Stimulated activated CD8-positive, alpha-beta memory T cell treated with anti-CD3 and anti-CD28 coated beads, Interleukin-7, amount 100 ng/mL, for 24 hours (primary cell): ENCODE measurements around the gene COG7.

ENCODE experiments used
- DNase-seq: peaks from one replicate; pipeline ENCODE4 v3.0.0-alpha.2; 2020; ENCODE audit warnings: low read depth

The COG7 gene

GRCh38 chr16:23357761-23358290 lies 95.2 kb downstream of the COG7 start:
- no peak for DNase-seq

DNA sequence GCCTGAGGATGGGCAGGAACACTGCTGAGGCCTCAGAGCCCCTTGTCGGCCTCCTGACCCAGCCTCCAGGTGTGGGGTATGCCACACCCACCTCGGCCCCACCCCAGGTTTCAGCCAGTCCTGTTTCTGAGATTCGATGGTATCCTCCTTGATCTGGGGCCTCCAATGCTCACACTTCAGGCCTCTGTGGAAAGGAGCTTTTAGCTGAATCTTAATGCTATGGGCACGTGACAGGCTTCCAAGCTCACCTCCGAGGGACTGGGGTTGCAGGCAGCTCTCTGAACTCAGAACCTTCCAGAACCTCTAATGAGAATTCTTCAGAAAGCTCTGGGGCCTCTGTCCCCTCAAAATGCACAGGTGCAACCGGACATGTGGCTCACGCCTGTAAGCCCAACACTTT lies 96.0 kb downstream of the COG7 start:
- no peak for DNase-seq

- DNase-seq: no peak
Measured at GRCh38 chr16:23355106-23355670, 97.8 kb downstream of the COG7 start.

- no peak for DNase-seq
Measured at GRCh38 chr16:23354246-23354645, 98.7 kb downstream of the COG7 start.

DNA sequence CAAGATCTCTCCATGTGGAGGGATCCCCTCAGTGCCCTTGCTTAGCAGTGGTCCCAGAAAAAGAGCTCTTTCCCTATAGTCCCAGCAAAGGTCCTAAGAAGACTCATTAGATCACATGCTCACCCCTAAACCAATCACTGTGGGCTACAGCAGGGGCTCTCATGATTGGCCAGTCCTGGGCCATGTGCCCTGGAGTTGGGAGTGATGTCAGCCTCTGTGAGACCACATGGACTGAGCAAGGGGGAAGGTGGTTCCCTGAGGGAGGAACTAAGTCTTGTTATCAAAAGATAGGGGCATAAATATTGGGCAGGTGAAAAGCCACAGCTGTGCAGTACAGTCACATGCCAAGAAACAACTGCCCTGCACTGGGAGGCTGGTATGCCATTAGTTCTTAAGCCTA lies 99.5 kb downstream of the COG7 start:
- no peak for DNase-seq

- no peak for DNase-seq
Measured at GRCh38 chr16:23351360-23351759, 101.6 kb downstream of the COG7 start.

DNA sequence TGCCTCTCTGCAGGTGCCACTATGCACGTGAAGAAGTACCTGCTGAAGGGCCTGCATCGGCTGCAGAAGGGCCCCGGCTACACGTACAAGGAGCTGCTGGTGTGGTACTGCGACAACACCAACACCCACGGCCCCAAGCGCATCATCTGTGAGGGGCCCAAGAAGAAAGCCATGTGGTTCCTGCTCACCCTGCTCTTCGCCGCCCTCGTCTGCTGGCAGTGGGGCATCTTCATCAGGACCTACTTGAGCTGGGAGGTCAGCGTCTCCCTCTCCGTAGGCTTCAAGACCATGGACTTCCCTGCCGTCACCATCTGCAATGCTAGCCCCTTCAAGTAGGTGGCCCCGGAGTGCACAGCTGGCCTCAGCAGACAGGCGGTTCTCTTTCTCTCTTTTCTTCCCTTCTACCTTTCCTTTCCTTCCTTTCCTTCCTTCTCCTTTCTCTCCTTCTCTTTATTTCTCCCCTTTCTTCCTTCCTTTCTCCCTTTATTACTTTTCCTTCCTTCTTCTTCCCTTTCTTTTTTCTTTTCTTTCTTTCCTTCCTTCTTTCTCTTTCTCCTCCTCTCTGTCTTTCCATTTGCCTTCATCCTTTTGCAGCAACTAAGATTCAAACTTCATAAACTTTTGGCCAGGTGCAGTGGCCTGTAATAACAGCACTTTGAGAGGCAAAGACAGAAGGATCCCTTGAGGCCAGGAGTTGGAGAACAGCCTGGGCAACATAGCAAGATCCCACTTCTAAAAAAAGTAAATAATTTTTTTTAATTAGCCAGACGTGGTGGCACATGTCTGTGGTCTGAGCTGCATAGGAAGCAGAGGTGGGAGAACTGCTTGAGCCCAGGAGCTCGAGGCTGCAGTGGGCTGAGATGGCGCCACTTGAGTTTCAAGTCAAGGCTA lies 104.2 kb downstream of the COG7 start:
- DNase-seq: no peak

DNA sequence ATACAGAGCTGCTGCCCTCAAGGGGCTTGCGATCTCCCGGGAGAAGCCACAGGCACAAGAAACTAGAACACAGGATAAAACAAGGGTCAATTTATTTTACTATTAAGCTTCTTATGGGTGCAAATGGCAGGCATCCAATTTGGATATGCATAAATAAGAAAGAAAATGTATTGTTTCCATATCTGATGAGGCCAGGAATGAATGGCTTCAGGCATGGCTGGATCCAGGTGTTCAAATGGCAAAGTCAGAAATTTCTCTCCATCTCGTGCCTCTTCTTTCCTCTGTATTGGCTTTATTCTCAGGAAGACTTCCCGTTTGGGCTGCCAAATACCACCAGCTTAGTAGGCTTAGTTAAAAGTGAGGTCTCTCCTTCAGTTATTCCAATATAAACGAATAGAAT lies 107.8 kb downstream of the COG7 start:
- DNase-seq: no peak

DNA sequence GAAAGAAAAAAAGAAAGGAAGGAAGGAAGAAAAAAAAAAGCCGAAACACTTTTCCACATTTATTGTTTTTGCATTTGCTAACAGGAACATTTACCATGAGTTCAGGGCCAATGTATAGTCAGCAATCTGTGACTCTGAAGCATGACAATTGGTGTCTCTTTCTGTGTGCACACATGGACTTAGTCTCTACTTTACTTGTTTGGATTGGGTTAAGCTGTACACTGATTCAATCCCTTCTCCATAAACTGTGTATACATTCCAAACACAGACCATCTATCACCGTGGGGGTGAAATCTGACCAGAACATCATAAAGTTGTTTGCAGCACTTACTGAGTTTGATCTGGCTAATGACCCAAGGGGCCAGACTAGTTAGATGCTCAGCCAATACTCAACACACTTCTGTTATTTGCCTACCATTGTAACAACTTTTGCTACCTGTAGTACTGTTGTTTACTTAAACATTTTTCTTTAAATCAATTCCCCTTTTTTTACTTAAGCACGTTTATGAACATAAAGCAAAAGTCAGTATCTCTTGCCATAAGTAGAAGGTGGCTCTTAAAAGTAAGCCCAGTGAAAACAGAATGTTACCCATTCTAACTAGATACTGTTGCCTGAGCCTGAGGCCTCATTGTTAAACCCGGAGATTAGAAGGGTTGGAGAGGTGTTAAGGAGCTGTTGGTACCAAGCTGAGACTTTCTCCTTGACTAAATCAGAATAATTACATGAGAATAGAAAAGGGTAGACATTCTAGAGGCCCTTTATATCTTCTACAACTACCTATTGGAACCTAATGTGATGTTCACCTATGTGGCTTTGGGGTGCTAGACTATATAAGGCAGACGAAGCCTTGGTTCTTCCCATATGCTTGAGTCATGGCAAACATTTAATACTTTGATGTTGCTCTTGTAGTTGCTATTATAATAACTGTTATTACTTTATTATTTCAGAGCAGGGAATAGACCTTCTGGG lies 109.1 kb downstream of the COG7 start:
- DNase-seq: no peak

- no peak for DNase-seq
Measured at GRCh38 chr16:23342083-23342640, 110.8 kb downstream of the COG7 start.

GRCh38 chr16:23339787-23340186 lies 113.2 kb downstream of the COG7 start:
- DNase-seq: no peak
